Stimulated activated CD8-positive, alpha-beta memory T cell treated with anti-CD3 and anti-CD28 coated beads, Interleukin-15, amount 100 ng/mL, for 24 hours (primary cell): Measurements from ENCODE around the gene AP2A2.
A peak's percentile ranks its signal among the peaks of the same experiment; 100 is the strongest.

Source experiments
- DNase-seq: peaks from one replicate; pipeline ENCODE4 v3.0.0-alpha.2; 2020; ENCODE audit warnings: low read depth

AP2A2 gene

DNA sequence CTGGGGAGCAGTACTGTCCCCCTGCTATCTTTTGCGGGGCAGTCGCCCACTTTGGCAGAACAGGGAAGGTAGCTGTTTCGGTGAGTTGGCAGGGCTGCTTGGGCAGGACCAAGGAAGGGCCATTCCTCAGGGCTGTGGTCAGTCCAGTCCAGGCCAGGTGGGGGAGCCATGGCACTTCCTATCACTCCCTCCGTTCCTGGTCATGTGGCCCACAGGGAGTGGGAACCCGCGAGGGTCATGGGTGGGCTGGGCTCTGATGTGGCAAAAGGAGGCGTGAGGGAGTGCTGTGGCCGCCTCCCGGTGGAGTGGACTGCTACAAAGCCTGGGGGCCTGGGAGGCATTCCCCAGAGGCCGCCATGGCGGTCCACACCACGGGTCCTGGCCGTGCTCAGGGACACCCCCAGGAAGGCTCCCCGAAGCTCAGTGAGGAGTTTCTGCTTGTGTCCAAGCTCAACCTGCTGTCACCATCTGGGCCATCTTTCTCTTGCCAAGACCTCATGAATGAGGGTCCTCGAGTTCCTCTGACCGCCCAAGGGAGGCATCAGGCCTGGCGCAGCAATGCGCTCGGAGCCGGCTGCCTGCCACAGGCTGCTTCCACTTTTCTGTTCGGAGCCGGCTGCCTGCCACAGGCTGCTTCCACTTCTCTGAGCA is 27.0 kb upstream of the AP2A2 start:
- no peak for DNase-seq

GRCh38 chr11:899724-900123 is 25.9 kb upstream of the AP2A2 start:
- DNase-seq, result no peak

GRCh38 chr11:900545-900944 is 25.1 kb upstream of the AP2A2 start:
- no peak for DNase-seq

DNA sequence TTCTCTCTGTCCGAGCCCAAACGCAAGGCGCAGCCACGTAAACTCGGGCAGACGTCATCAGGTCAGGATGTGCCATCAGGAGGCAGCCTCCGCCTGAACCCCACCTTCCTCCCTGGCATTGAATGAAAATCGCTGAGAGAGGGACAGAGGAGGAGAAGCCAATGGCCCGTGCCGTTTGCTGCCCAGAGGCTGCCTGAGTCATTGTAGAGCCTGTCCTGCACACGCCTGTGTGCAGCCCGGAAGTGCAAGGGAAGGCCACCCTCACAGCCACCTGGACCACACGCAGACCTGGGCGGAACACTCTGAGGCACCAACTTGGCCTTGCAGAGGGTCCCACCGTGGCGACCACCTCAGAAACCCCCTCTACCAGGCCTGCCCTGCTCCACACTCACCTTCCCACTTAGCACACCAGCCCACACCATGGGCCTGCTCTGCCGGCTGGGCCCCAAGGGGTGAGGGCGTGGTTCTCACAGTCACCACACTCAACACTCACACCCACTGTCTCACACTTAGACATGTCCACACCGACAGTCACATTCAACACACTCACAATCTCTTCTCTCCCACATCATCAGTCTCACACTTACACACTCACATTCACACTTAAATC is 24.1 kb upstream of the AP2A2 start:
- DNase-seq, result no peak

DNA sequence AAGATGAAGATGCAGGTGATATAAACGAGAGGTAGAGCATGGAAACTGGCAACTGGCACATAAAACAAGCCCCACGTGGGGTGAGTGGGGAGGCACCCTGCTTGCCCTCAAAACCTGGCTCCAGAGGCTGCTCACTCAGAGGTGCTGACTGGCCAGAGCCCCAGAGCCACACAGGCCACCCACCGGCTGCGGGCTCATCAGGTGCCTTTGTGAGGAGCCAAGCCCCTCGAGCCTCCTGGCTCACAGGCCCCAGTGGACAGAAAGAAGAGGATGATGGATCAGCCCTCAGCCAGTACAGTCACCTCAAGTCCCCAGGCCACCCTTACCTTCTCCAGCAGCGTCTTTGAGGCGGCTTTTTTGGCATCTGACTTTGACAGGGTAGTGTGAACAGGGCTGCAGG is 21.3 kb upstream of the AP2A2 start:
- DNase-seq, result no peak

DNA sequence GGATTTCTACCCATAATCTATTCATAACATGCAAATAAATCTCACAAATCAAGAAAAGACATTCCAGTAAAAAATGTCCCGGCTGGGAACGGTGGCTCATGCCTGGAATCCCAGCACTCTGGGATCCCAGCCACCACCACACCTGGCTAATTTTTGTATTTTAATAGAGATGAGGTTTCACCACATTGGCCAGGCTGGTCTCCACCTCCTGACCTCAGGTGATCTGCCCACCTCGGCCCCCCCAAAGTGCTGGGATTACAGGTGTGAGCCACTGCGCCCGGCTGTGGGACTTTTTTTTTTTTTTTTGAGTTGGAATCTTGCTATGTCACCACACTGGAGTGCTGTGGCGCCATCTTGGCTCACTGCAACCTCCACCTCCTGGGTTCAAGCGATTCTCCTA is 19.7 kb upstream of the AP2A2 start:
- DNase-seq, result no peak

DNA sequence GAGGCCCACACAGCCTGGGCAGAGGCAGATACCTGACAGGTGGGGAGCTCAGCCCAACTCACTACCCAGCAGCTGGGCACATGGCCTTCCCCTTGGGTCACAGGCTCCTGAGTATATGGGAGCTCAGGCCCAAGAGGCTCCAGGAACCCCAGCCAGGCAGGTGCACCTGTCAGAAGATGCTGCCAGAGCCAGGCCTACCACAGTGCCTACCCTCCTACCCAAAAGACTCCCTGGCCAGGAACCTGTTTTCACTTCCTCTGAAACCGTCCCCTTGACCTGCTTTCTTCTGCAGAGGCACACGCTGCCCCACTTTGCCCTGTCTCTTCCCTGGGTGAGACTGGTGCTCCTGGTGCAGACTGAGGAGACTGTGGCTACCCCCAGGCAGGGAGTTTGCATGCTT is 18.0 kb upstream of the AP2A2 start:
- DNase-seq, result no peak

DNA sequence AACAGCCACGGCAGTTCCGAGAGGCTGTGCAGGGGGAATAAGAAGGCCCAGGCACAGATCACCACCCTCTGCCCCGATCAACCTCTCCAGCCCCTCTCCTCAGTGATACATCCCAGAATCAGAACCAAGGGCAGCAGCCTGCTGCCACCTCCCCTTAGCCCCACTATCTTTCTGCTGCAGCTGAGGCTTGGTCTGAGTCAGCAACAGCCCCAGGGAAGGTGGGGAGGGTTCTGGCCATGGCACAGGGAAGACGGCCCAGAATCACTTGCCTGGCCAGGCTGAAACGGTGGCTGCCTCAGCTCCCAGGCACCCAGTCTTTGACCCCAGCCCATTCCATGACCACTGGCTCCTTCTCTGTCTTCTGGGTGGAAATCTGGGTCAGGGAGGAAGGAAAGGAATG is 17.4 kb upstream of the AP2A2 start:
- DNase-seq, result no peak

GRCh38 chr11:909406-909805 is 16.3 kb upstream of the AP2A2 start:
- DNase-seq, result no peak

- no peak for DNase-seq
Observed at GRCh38 chr11:910044-910588, 15.6 kb upstream of the AP2A2 start.

DNA sequence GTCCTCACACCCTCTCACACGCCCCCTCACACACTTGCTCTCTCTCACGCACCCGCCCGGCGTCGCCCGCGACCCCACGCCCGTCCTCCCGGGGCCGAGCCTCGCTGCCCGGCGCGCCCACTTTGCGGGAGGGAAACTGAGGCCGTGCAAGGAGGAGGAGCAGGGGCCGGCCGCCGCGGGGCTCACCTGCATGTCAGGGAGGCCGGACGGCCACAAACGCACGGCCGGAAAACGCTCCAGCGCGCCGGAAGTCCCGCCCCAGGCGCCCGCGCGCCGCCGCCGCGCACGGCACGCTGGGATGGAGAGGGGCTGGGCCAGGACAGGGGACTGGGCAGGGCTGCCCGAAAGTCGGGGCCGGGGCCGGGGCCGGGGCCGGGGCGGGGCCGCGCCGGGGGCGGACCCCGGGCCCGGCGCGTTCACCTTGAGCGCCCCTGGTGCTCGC is 15.1 kb upstream of the AP2A2 start, which contains the start of gene CHID1:
TSS of gene CHID1 (minus strand) at position 222 of the 442 bp plus-strand sequence. CDS start 5,994 bp downstream, outside the sequence.
- peak; percentile 85 for DNase-seq

DNA sequence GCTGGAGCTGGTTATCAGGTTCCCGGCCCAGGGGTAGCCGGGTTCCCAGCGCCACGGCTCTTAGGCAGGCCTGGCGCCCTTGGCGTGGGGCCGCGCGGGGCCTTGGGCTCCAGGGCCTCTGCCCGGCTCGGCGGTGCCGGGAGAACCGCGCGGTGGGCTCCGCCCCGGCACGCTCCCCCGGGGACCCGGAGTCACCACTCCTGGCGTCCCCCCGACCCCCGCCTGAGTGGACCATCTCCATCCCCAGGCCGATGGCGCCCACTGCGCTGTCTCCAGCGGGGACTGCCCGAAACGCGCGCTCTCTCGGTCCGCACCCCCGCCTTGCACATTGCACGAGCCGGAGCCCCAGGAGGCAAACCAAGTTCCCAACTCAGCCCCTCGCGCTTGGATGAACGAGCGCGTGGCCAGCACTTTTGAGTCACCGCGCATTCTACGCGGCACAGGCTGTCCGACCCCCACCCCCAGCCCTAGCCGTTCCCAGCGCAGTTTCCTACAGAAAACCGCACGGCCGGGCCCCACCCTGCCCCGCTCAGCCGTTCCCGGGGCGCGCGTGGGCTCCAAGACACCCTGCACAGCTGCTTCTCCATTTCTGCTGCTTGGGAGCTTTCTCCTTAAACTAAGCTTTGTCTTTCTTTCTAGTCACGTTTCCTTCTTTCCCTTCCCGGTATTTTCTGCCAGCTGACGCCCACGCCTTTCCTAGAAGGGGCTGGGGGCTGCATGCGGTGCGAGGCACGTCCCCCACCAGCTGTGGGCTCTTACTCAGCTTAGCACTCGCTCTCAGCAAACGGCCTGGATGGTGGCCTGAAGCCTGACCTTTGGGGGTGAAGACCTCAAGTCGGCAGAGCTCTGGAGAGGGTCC is 14.4 kb upstream of the AP2A2 start:
- peak; percentile 26 for DNase-seq

DNA sequence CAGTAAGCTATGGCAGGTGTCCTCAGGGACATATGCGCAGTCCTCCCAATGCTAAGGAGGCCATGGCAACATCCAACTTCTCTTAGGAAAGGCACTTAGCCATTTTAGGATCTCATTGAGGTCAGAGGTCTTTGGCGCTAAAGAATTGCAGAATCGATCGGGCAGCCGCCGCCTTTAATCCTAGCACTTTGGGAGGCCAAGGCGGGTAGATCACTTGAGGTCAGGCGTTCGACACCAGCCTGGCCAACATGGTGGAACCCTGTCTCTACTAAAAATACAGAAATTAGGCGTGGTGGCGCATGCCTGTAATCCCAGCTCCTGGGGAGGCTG is 13.8 kb upstream of the AP2A2 start:
- DNase-seq, result no peak

DNA sequence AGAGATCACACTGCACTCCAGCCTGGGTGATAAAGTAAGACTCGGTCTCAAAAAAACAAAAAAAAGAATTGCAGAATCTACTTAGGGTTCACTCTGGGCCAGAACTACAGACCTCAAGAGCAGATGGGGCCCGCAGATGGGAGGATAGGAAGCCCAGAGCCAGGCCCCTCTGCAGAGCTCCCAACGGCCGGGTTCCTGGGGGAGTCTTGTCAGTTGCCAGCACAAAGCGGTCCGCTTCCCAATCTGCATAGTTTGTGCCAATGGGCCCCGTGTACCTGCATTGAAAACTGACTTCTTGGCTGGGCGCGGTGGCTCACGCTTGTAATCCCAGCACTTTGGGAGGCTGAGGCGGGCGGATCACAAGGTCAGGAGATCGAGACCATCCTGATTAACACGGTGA is 13.4 kb upstream of the AP2A2 start:
- DNase-seq, result no peak

- no peak for DNase-seq
Observed at GRCh38 chr11:913043-913442, 12.6 kb upstream of the AP2A2 start.

- no peak for DNase-seq
Observed at GRCh38 chr11:914204-914603, 11.5 kb upstream of the AP2A2 start.

DNA sequence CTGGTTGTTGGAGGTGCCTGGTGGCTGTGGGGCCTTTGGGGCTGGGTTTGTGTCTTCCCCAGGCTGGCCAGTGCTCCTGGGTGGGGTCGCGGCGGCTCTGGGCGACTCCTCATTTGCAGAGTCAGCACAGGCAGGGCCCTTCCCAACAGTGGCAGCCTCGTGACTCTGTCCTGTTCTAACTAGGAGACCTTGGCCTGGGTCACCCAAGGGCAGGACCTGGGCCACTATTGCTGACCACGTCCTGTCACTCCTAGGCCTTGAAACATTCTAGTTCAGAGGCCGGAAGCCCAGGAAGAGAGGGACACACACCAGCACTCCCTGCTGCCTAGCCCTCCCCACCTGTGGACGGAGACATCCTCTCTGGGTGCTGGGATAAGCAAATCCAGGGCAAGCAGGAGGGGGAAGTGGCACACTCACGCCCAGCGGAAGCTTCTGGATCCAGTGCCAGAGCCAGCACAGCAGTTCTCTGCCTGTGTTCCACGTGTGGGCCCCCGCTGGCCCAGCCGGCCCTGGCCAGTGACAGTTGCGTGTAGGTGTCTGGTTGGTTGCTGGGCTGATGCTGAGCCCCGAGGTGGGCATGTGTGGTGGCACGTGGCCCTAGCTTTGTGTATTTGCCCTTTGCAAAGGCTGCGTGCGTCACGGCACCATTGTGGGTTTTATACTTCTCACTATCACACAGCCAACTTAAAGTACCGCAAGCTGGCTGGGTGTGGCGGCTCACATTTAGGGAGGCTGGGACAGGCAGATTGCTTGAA is 10.7 kb upstream of the AP2A2 start:
- no peak for DNase-seq

- DNase-seq, result no peak
Observed at GRCh38 chr11:917426-917825, 8.2 kb upstream of the AP2A2 start.

- no peak for DNase-seq
Observed at GRCh38 chr11:921921-922678, 3.6 kb upstream of the AP2A2 start.

DNA sequence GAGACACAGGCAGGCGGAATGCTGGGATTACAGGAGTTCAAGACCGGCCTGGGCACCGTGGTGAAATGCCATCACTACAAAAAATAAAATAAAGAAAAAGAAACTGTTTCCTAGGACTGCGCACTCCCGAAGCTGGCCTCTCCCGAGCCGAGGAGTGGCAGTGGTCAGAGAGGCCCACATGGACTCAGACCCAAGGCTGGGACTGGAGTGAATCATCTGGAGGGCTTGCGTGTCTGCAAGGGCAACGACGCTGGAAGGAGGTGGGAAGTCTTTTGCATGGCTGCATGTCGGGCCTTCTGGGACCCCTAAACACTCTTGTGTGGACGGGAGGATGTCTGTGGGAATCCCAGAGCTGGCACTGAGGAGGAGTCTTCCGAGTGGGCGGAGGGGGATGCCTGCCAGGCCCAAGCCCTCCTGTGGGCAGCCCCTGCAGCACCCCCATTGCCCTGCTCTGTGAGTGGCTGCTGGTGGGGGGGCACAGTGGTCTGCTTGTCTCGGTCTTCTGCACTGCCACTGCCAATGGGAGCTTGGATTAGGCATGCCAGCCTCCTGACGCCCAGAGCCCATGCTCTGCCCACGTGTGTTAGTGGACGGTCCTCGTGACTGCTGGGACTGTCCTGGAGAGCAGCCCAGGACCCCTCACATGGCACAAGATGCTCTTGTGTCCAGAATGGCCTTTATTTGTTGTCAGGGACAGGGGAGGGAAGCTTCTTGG is 1.8 kb upstream of the AP2A2 start:
- DNase-seq, result no peak
